CD4-positive, alpha-beta T cell (primary cell): ENCODE results near the gene CEP135. TPM values are rescaled to one million over a fixed set of nuclear protein-coding genes. Genes with fewer than 3 reads are reported as not detected.
A peak's percentile ranks its signal among the peaks of the same experiment; 100 is the strongest.

Source experiments
- ATAC-seq: fragments of 200-7000 bp; cut with Tn5 transposase; one replicate; pipeline ENCODE4 v1.10.0; 2022; ENCODE audit warnings: mild to moderate bottlenecking; ENCODE audit not compliant: poor library complexity
- CTCF ChIA-PET: fragments of 350-600 bp; sonication (Branson Sonifier 250); formaldehyde crosslinking; loops from one replicate; lab custom pipeline; 2021; ENCODE audit warnings: antibody characterized with exemption, inconsistent platforms; lab: Charles Lee
- POLR2A ChIA-PET: fragments of 350-600 bp; sonication (Branson Sonifier 250); formaldehyde crosslinking; loops from one replicate; lab custom pipeline; 2021; ENCODE audit warnings: antibody characterized with exemption, inconsistent platforms; lab: Charles Lee
- DNase-seq, 14 experiments: peaks; one replicate each; pipeline ENCODE4 v3.0.0-alpha.2; 2013 to 2020; ENCODE audit warnings: mixed read lengths in 2 of 14
- H3K27ac ChIP-seq, 2 donors: one replicate each; pipeline versions ENCODE4 v1.5.1 to v1.7.0; 2013; ENCODE audit warnings: low read length in 2 of 2, low read depth in 1 of 2, mild to moderate bottlenecking in 1 of 2
- H3K27me3 ChIP-seq, 2 experiments: 1 replicate in 1 of 2; 2 replicates in 1 of 2; pipeline versions ENCODE4 v1.6.1 to v1.7.0; 2013; ENCODE audit warnings: low read length in 2 of 2, control low read depth in 1 of 2, mild to moderate bottlenecking in 1 of 2, moderate library complexity in 1 of 2; ENCODE audit not compliant: insufficient read depth in 2 of 2, control insufficient read depth in 1 of 2
- H3K36me3 ChIP-seq: one replicate; pipeline ENCODE4 v1.6.1; 2013; ENCODE audit warnings: low read length, control low read depth; ENCODE audit not compliant: insufficient read depth
- H3K4me1 ChIP-seq: one replicate; pipeline ENCODE4 v1.6.1; 2013; ENCODE audit warnings: low read length, control low read depth; ENCODE audit not compliant: insufficient read depth
- H3K4me3 ChIP-seq: one replicate; pipeline ENCODE4 v1.5.1; 2013; ENCODE audit warnings: mild to moderate bottlenecking, low read length, moderate library complexity
- H3K9me3 ChIP-seq, 2 experiments: 1 replicate in 1 of 2; 2 replicates in 1 of 2; pipeline versions ENCODE4 v1.6.1 to v1.7.0; 2013; ENCODE audit warnings: low read length in 2 of 2, mild to moderate bottlenecking in 2 of 2, control low read depth in 1 of 2, moderate library complexity in 1 of 2; ENCODE audit not compliant: control insufficient read depth in 1 of 2, insufficient read depth in 1 of 2
- H3K27ac Mint-ChIP-seq: one replicate; pipeline ENCODE4 v1.8.0; 2020; ENCODE audit warnings: mixed read lengths
- H3K27me3 Mint-ChIP-seq: one replicate; pipeline ENCODE4 v1.8.0; 2021; ENCODE audit warnings: mixed read lengths
- H3K36me3 Mint-ChIP-seq: one replicate; pipeline ENCODE4 v1.8.0; 2021; ENCODE audit warnings: low read depth, mixed read lengths
- H3K4me1 Mint-ChIP-seq: one replicate; pipeline ENCODE4 v1.8.0; 2021; ENCODE audit warnings: low read depth, mixed read lengths
- H3K4me3 Mint-ChIP-seq: one replicate; pipeline ENCODE4 v1.8.0; 2020; ENCODE audit warnings: mild to moderate bottlenecking, mixed read lengths
- H3K9me3 Mint-ChIP-seq: one replicate; pipeline ENCODE4 v1.8.0; 2020; ENCODE audit warnings: mixed read lengths
- intact Hi-C, 2 experiments: fragments of 100-400 bp; cut with DNase I in 1 of 2; cut with micrococcal nuclease in 1 of 2; formaldehyde crosslinking; loops; one replicate each; pipeline versions ENCODE4 v1.15.1 to v1.9.0; 2023 to 2025; cut with DNase I, micrococcal nuclease
- total RNA-seq, 174 experiments: library from RNA in 2 of 174; stranded (reverse) in 2 of 174; gene quantifications; one replicate each; pipeline ENCODE4 v1.2.3 and lab custom pipeline; 2021 to 2026
- TF ChIP-seq, protein P1 (sequence below): fragments of 200-600 bp; IDR thresholded peaks from one replicate; pipeline ENCODE4 v1.8.0; 2022; ENCODE audit warnings: antibody characterized with exemption, mild to moderate bottlenecking

The CEP135 gene
- total RNA-seq, 2 experiments from 2014 or later, result 19.6 to 21.0 TPM

DNA sequence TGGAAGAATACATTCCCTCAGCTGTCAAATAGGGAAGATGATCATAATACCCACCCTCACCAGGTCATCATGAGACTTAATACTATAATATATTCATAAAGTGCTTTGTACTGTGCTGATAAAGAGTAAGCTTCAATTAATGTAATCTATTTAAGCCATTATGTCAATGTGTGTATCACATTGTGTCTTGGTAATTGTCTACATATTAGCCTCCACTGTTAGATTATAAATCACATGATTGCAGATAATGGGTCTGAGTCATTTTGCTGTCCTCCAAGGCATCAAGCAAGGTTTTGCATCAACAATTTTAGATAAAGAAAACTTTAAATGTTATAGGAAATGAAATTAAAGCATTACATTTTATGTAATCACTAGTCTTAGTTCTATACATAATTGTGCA, 45.2 kb upstream of the CEP135 start:
- H3K4me3 ChIP-seq, result no peak overlapping the region
- ChIA-PET CTCF (interaction anchor here (1.2 to 1.6 kb wide), 2 partner anchors 37 to 45 kb away, joined by 3 to 6 read pairs; partner anchors contain the start of gene CEP135), POLR2A (interaction anchor here (4.3 kb wide), 1 partner anchor 45 kb away, joined by 23 read pairs; the partner anchor contains the start of gene CEP135)
- no peaks in the 10 kb centered on the region for H3K27me3 ChIP-seq
- H3K27ac ChIP-seq, result no peak overlapping the region
- peaks cover 26% of the 10 kb centered on the region for H3K4me1 Mint-ChIP-seq
- ATAC-seq (no peak), DNase-seq (no peak)
- peaks cover 56% of the 10 kb centered on the region for H3K36me3 Mint-ChIP-seq
- intact Hi-C loops, result no loop called here
- H3K4me3 Mint-ChIP-seq, result no peak overlapping the region
- TF ChIP-seq, protein P1, sequence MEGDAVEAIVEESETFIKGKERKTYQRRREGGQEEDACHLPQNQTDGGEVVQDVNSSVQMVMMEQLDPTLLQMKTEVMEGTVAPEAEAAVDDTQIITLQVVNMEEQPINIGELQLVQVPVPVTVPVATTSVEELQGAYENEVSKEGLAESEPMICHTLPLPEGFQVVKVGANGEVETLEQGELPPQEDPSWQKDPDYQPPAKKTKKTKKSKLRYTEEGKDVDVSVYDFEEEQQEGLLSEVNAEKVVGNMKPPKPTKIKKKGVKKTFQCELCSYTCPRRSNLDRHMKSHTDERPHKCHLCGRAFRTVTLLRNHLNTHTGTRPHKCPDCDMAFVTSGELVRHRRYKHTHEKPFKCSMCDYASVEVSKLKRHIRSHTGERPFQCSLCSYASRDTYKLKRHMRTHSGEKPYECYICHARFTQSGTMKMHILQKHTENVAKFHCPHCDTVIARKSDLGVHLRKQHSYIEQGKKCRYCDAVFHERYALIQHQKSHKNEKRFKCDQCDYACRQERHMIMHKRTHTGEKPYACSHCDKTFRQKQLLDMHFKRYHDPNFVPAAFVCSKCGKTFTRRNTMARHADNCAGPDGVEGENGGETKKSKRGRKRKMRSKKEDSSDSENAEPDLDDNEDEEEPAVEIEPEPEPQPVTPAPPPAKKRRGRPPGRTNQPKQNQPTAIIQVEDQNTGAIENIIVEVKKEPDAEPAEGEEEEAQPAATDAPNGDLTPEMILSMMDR, result no peak
- H3K36me3 ChIP-seq, result peaks cover 31% of the 10 kb centered on the region
- no peaks in the 10 kb centered on the region for H3K9me3 Mint-ChIP-seq
- H3K4me1 ChIP-seq, result no peaks in the 10 kb centered on the region
- H3K27ac Mint-ChIP-seq, result no peak overlapping the region
- no peaks in the 10 kb centered on the region for H3K9me3 ChIP-seq
- H3K27me3 Mint-ChIP-seq, result no peaks in the 10 kb centered on the region

DNA sequence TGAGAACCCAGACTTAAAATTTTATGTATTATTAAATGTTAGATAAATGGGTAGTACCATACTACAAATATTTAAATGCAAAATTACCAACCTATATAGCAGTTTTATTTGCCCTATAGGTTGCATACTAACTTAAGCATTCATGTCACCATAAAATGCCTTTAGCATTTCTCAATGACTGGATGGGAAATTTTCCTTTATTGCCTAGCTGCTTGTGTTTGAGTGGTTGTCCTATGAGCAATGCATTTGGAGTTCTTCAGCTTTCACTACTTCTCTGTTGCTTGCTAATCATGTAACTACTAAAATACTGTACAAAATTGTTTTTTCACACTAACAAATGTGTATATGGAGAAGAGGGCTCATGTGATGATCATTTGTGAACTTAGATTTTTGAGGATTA, 44.2 kb upstream of the CEP135 start:
- no peaks in the 10 kb centered on the region for H3K9me3 ChIP-seq
- Mint-ChIP-seq H3K36me3 (peaks cover 52% of the 10 kb centered on the region), H3K9me3 (no peaks in the 10 kb centered on the region), H3K4me1 (peaks cover 26% of the 10 kb centered on the region), H3K27me3 (no peaks in the 10 kb centered on the region), H3K27ac (no peak overlapping the region), H3K4me3 (no peak overlapping the region)
- H3K36me3 ChIP-seq, result peaks cover 27% of the 10 kb centered on the region
- ChIA-PET CTCF (interaction anchor here (1.6 kb wide), 1 partner anchor 44 kb away, joined by 6 read pairs; the partner anchor contains the start of gene CEP135), POLR2A (interaction anchor here (4.3 kb wide), 1 partner anchor 44 kb away, joined by 23 read pairs; the partner anchor contains the start of gene CEP135)
- no peak overlapping the region for H3K27ac ChIP-seq
- intact Hi-C loops, result no loop called here
- DNase-seq (no peak), ATAC-seq (no peak)
- no peak overlapping the region for H3K4me3 ChIP-seq
- TF ChIP-seq, protein P1, result no peak
- no peaks in the 10 kb centered on the region for H3K4me1 ChIP-seq
- no peaks in the 10 kb centered on the region for H3K27me3 ChIP-seq

DNA sequence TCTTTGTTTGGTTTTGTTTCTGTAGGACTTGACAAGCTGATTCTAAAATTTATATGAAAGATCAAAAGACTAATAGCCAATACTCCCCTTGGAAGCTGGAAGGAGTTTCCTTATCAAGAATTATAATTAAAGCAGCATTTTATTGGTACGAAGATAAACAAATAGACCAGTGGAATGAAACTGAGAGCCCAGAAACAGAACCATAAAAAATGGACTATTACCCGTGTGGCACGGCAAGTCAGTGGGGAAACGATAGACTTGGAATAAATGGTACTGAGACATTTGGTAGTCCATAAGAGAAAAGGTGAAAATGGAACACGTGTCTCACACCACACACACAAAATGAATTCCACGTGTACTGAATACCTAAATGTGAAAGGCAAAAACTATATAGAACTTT, 42.4 kb upstream of the CEP135 start:
- no peak overlapping the region for H3K4me3 Mint-ChIP-seq
- intact Hi-C loops, result loop anchor here in 1 of 2 experiments (5.0 kb wide), 1 partner anchor 41 kb away; the partner anchor contains the start of gene CEP135
- H3K27ac ChIP-seq, result no peak overlapping the region
- H3K27ac Mint-ChIP-seq, result peak overlapping the region; percentile 58
- ChIA-PET CTCF (interaction anchor here (1.5 kb wide), 1 partner anchor 42 kb away, joined by 6 read pairs; the partner anchor contains the start of gene CEP135), POLR2A (interaction anchor here (2.6 kb wide), 1 partner anchor 42 kb away, joined by 13 read pairs; the partner anchor contains the start of gene CEP135)
- no peak for ATAC-seq
- no peaks in the 10 kb centered on the region for H3K9me3 Mint-ChIP-seq
- no peaks in the 10 kb centered on the region for H3K27me3 ChIP-seq
- no peaks in the 10 kb centered on the region for H3K27me3 Mint-ChIP-seq
- DNase-seq, result no peak
- peaks cover 18% of the 10 kb centered on the region for H3K36me3 ChIP-seq
- peaks cover 37% of the 10 kb centered on the region for H3K36me3 Mint-ChIP-seq
- H3K9me3 ChIP-seq, result no peaks in the 10 kb centered on the region
- no peaks in the 10 kb centered on the region for H3K4me1 ChIP-seq
- TF ChIP-seq, protein P1, result no peak
- peaks cover 22% of the 10 kb centered on the region for H3K4me1 Mint-ChIP-seq
- no peak overlapping the region for H3K4me3 ChIP-seq
